Mesodermal cell (in vitro differentiated cells): ENCODE results near the gene SNX19.

Experiments used
- H3K27ac ChIP-seq: 2 replicates; pipeline ENCODE4 v1.7.0; 2013; ENCODE audit warnings: mild to moderate bottlenecking, low read depth, low read length, moderate library complexity; ENCODE audit not compliant: severe bottlenecking
- H3K36me3 ChIP-seq: 2 replicates; pipeline ENCODE4 v1.7.1; 2013; ENCODE audit warnings: mild to moderate bottlenecking, low read length, moderate library complexity; ENCODE audit not compliant: control insufficient read depth, insufficient read depth
- H3K4me1 ChIP-seq: one replicate; pipeline ENCODE4 v1.7.1; 2013; ENCODE audit warnings: mild to moderate bottlenecking, low read length; ENCODE audit not compliant: insufficient read depth, control insufficient read depth, poor library complexity, severe bottlenecking
- H3K4me3 ChIP-seq: 2 replicates; pipeline ENCODE4 v1.7.0; 2013; ENCODE audit warnings: low read length, control low read depth, mild to moderate bottlenecking; ENCODE audit not compliant: insufficient read depth, poor library complexity, severe bottlenecking; ENCODE audit errors: extremely low read depth
- H3K9me3 ChIP-seq: 2 replicates; pipeline ENCODE4 v1.7.1; 2013; ENCODE audit warnings: mild to moderate bottlenecking, low read length, moderate library complexity; ENCODE audit not compliant: control insufficient read depth
- WGBS, 2 experiments: methylation state at CpG; one replicate each; pipeline ENCODE4 v1.1.5; 2013; ENCODE audit warnings: missing lambda C conversion rate in 2 of 2; ENCODE audit not compliant: insufficient coverage in 2 of 2; 5-methylcytosine and 5-hydroxymethylcytosine counted together

The SNX19 gene

DNA sequence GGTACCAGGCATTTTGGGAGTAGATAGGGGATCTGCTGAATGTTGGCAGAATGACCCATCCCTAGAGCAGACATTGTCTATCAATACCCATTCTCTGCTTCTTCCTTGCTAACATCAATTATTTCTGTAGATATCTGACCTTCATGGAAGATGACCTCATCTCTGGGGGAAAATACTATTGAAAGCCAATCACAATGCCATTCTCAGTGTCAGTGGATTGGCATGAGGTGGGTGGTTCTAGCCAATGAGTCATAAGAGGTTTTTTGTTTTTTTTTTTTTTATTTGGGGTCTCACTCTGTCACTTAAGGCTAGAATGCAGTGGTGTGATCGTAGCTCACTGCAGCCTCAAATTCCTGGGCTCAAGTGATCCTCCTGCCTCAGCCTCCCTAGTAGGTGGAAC lies 42.5 kb downstream of the SNX19 start:
- Histone ChIP-seq H3K27ac (peak overlapping the region; percentile 74), H3K4me3 (no peak overlapping the region), H3K9me3 (no peaks in the 10 kb centered on the region), H3K4me1 (peaks cover 24% of the 10 kb centered on the region), H3K36me3 (peaks cover 61% of the 10 kb centered on the region)
- 100% methylated on average over 1 of the region's 1 CpG; no CpG with 5 or more reads in 1 of the 2 experiments for WGBS, 2 experiments

DNA sequence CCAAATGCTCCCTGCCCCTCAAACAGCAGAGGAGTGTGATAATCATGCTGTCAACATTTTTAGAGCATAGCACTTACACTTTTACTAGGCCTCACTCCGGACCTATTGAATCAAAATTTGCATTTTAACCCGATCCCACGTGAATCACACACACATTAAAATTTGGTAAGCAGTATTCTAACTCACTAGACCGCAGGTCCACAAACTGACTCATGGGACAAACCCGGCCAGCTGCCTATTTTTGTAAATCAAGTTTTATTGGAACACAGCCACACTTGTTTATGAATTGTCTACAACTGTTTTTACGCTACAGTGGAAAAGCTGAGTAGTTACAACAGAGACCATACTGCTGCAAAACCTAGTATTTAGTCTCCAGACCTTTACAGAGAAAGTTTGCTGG lies 43.3 kb downstream of the SNX19 start:
- Histone ChIP-seq H3K27ac (no peak overlapping the region), H3K36me3 (peaks cover 53% of the 10 kb centered on the region), H3K4me3 (no peak overlapping the region), H3K4me1 (peaks cover 24% of the 10 kb centered on the region), H3K9me3 (no peaks in the 10 kb centered on the region)
- WGBS, 2 experiments: 94 to 98% methylated on average over 5 of the region's 6 CpGs

DNA sequence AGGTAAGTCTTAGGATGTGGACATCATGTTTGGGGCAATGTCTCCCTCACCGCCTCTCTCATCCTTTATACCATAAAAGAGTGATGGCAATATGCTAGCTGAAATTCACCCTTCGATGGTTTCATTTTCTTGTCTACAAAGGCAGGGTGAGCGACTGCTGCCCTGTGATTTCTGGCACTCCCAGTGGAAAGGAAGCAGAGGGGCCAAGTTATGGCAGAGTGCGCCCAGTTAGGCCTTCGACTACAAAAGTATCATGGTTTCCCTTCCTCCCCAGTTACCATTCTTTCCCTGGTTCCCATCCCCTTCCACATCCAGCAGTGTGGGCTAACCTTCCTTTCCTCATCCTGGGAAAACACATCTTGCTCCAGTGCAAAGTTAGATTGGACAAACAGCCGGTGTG lies 43.8 kb downstream of the SNX19 start:
- Histone ChIP-seq H3K4me3 (no peak overlapping the region), H3K36me3 (peaks cover 49% of the 10 kb centered on the region), H3K27ac (no peak overlapping the region), H3K9me3 (no peaks in the 10 kb centered on the region), H3K4me1 (peaks cover 24% of the 10 kb centered on the region)
- 72 to 95% methylated on average over 4 of the region's 6 CpGs for WGBS, 2 experiments

DNA sequence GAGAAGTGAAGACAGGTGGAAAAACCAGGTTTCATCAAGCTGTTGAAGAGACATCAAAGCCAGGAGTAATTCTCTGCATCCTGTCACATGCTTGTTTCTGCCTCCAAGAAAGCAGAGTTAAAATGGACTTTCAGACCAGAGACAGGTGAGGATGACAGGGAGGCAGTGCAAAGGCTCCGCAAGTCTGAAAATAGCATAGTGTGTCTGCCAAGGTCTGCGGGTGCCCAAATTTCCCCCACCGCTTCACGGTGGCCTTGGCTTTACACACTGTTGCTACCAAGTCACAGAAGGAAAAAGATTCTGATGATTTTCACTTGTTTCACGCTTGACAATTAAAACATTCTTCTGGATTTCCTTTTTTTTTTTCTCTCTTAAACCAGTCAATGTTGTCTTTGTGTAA lies 44.2 kb downstream of the SNX19 start:
- Histone ChIP-seq H3K4me1 (peaks cover 24% of the 10 kb centered on the region), H3K27ac (no peak overlapping the region), H3K4me3 (no peak overlapping the region), H3K36me3 (peaks cover 44% of the 10 kb centered on the region), H3K9me3 (no peaks in the 10 kb centered on the region)
- WGBS, 2 experiments: 96 to 97% methylated on average over 4 to 5 of the region's 5 CpGs

DNA sequence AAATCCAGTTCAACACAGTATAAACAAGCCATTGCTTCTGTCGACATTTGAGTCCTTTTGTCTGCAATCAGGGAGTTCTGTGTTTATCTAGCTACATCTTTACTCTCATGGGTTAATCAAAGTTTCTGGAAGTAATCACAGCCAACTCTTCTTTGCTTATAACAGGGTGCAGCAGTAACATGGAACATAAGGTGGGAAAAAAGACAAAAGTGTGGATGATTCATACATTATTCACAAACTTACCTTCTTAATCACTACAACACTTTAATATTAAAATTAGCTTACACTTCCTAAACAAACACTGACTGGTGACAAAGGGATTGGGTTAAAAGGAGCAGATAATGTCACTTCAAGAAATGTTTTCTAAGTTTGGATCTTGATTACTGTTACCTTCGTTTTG lies 44.7 kb downstream of the SNX19 start:
- H3K4me1 ChIP-seq: peaks cover 24% of the 10 kb centered on the region
- peaks cover 40% of the 10 kb centered on the region for H3K36me3 ChIP-seq
- 60% methylated on average over 1 of the region's 2 CpGs; no CpG with 5 or more reads in 1 of the 2 experiments for WGBS, 2 experiments
- H3K27ac ChIP-seq: no peak overlapping the region
- no peak overlapping the region for H3K4me3 ChIP-seq
- H3K9me3 ChIP-seq: no peaks in the 10 kb centered on the region

DNA sequence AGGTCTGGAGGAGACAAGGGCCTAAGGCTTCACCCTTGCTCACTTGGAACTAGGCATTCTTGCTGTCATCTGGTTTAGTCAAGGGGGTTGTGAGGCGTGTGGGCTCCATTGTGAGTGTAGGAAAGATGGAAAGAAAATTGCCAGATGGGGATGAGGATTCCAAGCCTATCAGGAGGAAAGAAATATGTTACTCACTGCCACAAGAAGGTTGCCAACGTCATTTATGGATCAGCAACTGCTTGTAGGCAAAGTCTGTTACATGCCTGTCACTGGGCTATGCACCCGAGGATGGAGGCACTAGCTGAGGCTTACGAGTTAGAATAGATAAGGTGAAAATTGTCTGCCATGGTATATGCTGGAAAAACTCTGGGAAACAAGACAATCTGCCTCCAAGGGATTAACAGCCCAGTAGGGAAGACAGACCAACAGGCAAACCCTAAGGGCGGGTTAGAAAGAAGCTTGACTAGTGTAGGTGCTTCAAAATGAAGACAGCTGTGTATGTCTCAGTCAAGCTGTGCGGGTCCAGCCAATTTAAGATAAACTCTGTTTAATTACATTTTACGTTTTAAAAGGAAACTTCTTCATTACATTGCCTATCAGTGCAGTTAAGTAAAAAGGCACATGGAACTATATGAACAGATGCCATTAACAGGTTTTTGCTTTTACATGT lies 47.4 kb downstream of the SNX19 start:
- Histone ChIP-seq H3K27ac (no peak overlapping the region), H3K4me3 (no peak overlapping the region), H3K9me3 (no peaks in the 10 kb centered on the region), H3K36me3 (peaks cover 15% of the 10 kb centered on the region), H3K4me1 (peaks cover 14% of the 10 kb centered on the region)
- WGBS, 2 experiments: 91 to 92% methylated on average over 4 to 5 of the region's 7 CpGs

DNA sequence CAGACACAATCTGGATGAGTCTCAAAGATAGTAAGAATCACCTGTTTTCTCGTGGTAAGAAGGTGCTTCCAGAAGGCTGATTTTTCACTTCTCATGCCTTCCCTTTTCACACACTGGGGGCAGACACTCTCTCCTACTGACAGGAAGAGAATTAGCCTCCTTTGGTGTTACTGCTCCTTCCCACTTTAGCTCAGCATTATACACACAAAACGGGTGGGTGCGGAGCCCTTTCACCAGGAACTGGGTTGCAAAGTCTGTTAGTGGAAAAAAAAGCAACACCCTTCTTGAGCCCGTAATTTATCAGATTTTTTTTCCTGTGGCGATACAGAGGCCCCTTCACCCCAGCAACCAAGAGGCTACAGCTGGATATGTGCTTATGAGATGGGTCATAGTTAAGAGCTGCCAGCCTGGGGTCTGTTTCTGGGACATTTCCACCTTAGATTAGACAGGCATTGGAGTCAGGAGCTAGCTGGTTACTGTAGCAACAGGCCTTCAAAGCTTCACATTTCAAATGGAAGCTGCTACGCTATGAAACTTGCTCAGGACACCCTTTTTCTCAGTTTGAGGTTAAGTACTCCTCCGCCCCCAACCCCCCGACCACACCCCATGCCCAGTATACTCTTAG lies 48.1 kb downstream of the SNX19 start:
- 70 to 80% methylated on average over 2 to 4 of the region's 8 CpGs for WGBS, 2 experiments
- Histone ChIP-seq H3K36me3 (peaks cover 13% of the 10 kb centered on the region), H3K4me1 (peaks cover 12% of the 10 kb centered on the region), H3K9me3 (no peaks in the 10 kb centered on the region), H3K4me3 (no peak overlapping the region), H3K27ac (no peak overlapping the region)

DNA sequence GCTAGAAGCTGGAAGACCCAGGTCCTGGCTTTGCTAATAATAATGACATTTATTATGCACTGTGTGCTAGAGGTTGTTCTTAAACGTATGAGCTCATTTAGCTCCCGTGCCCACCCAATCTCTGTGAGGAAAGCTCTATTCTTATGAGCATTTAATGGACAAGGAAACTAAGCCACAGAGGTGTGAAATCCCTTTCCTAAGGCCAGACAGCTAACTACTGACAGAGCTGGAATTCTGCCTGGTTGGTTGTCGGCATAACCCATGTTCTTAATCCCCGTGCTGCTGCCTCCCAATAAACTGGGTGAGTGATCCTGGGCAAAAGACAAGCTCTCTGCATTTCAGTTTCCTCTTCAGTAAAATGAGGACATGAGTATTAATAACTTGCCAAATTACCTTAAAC lies 49.4 kb downstream of the SNX19 start:
- Histone ChIP-seq H3K4me3 (no peak overlapping the region), H3K4me1 (peaks cover 4% of the 10 kb centered on the region), H3K9me3 (no peaks in the 10 kb centered on the region), H3K36me3 (peaks cover 9% of the 10 kb centered on the region), H3K27ac (no peak overlapping the region)
- 91% methylated on average over 4 of the region's 4 CpGs; no CpG with 5 or more reads in 1 of the 2 experiments for WGBS, 2 experiments

DNA sequence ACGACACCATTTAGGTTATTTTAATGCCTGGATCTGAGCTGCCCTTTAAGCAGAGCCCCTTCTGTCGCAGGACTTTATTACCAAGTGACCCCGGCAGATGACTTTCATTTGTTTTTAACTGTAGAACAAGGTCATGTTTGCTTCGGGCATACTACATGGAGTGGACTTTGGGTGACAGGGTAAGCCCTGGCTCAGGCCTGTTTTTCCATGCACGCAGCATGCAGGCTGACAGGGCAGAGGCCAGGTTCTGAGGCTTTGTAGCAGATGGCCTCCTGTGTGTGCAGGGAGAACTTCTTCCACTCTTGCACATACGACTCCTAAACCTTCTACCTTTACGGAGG lies 50.5 kb downstream of the SNX19 start:
- H3K4me1 ChIP-seq: peaks cover 3% of the 10 kb centered on the region
- 90% methylated on average over 6 to 7 of the region's 7 CpGs for WGBS, 2 experiments
- no peaks in the 10 kb centered on the region for H3K9me3 ChIP-seq
- H3K36me3 ChIP-seq: peaks cover 1% of the 10 kb centered on the region
- no peak overlapping the region for H3K4me3 ChIP-seq
- no peak overlapping the region for H3K27ac ChIP-seq

DNA sequence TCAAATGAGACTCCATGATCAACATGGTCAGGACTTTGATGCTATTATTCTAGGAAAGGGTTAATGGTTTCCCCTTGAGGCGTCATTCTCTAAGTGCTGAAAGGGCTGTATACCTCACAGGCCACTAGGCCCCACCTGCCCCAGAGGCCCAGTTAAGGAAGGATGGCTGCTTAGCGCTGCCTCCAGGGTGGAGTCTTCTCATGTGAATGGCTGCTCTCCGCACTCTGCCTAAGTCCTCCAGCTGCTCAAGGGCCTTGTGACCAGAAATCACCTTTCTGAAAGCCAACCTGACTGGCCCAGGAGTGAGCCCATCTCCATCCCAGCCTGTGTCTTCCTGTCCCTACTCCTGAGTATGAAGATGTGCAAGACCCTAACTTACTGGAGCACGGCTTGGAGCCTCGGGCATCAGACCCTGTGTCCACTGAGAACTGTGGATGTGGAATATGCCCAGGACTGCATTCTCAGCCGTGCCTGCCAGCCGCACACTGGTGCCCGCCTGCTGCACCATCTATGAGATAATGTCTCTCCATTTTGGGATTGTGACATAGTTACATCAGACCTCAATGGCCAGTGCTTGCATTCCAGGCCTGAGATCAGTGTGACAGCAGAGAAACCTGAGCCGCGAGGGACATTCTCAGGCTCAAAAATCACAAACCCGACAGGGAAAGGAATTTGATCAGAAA lies 51.0 kb downstream of the SNX19 start:
- Histone ChIP-seq H3K4me3 (no peak overlapping the region), H3K27ac (no peak overlapping the region), H3K36me3 (no peaks in the 10 kb centered on the region), H3K9me3 (no peaks in the 10 kb centered on the region), H3K4me1 (peaks cover 3% of the 10 kb centered on the region)
- 88 to 91% methylated on average over 10 to 11 of the region's 11 CpGs for WGBS, 2 experiments
